Raji (cell line): ENCODE data around the gene HCFC2.

Experiments used
- POLR2A ChIP-seq: IDR thresholded peaks from 2 replicates; pipeline ENCODE4 v1.6.1; 2011; ENCODE audit warnings: low read depth, low read length, control low read depth; ENCODE audit not compliant: insufficient read depth

HCFC2 gene

GRCh38 chr12:104055686-104056388 is 8.5 kb upstream of the HCFC2 start:
- no peak for TF ChIP-seq POLR2A

- no peak for TF ChIP-seq POLR2A
Observed at GRCh38 chr12:104056419-104056972, 7.8 kb upstream of the HCFC2 start.

DNA sequence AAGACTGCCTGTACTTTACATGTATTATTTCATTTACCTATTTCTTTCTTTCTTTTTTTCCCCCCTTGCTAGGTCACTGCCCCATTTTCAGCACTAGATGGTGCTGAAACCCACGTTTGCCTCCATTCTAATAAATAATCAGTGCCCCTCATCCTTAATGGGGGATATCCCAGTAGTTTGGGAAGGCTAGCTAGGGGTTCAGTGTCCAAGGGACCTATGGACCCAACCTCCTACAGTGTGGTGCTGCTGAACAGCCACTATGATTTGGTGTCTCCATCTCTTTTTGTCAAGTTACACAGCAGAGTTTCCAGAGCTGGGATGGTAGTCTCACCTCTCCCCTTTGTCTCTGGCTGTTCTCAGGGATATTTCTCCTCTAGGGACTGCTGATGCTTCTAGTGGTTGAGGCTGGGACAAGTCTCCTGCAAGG is 6.5 kb upstream of the HCFC2 start:
- TF ChIP-seq POLR2A = no peak

DNA sequence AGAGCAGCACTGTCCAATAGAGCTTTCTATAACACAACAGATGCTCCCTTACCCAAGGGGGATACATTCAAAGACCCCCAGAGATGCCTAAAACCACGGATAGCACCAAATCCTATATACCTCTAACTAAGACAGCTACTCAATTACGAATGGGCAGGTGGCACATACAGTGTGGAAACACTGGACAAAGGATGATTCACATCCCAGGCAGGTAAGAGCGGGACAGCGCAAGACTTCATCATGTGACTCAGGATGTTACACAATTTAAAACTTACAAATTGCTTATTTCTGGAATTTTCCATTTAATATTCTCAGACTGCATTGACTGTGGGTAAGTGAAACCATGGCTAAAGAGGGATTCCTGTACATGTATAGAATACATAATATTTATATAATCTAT is 5.5 kb upstream of the HCFC2 start:
- no peak for TF ChIP-seq POLR2A

GRCh38 chr12:104059963-104060362 is 4.4 kb upstream of the HCFC2 start:
- TF ChIP-seq POLR2A = no peak

DNA sequence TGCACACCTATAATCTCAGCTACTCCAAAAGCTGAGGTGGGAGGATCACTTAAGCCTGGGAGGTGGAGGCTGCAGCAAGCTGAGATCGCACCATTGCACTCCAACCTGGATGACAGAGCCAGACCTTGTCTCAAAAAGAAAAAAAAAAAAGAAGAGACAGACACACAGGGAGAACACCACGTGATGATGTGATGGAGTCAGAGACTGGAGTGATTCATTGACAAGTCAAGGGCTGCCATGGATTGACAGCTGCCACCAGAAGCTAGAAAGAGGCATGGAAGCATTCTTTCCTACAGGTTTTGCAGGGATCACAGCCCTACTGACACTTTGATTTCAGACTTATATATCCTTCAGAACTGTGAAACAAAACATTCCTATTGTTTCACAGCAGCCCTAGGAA is 3.5 kb upstream of the HCFC2 start:
- no peak for TF ChIP-seq POLR2A

GRCh38 chr12:104063712-104064030 is 660 bp upstream of the HCFC2 start:
- TF ChIP-seq POLR2A = no peak

GRCh38 chr12:104064842-104065427 is 604 bp downstream of the HCFC2 start:
- no peak for TF ChIP-seq POLR2A

DNA sequence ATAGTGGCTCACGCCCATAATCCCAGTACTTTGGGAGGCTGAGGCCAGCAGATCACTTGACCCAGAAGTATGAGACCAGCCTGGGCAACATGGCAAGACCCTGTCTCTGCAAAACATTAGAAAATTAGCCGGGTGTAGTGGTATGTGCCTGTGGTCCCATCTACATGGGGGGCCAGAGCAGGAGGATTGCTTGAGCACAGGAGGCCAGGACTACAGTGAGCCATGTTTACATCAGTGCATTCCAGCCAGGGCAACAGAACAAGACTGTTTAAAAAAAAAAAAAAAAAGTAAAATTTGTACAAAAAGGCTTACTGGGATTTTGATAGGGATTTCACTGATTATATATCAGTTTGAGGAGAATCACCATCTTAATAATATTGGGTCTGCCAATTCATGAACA is 7.8 kb downstream of the HCFC2 start:
- no peak for TF ChIP-seq POLR2A

DNA sequence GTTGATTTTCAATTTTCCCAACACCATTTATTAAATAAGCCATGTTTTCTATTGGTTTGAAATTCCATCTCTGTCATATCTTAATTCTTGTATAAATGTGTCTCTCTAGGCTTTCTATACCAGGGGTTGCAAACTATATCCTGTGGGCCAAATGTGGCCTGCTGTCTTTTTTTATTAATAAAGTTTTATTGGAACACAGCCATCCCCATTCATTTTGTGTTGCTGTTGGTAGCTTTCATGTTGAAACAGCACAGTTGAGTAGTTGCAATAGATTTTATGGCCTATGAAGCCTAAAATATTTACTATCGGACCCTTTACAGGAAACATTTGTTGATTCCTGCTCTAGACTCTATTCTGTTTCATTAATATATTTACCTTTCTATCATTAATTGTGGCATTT is 9.4 kb downstream of the HCFC2 start:
- TF ChIP-seq POLR2A = no peak

- no peak for TF ChIP-seq POLR2A
Observed at GRCh38 chr12:104079024-104079423, 14.7 kb downstream of the HCFC2 start.

DNA sequence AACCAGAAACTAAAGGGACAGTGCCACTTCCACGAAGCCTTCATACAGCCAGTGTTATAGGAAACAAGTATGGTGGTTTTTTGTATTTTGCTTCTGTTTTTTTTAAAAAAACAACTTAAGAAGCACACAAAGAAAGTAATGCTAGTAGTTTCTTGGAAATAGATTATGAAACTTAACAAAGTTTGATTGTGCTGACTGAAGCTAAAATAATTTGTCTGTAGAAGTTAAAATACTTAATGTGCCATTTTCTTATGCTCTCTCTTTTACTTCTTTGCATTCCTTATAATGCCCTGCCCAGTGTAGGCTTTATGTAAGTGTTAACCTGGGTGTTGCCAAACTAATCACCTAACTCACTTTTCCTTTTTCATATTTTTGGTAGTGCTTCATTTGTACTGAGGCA is 16.4 kb downstream of the HCFC2 start:
- TF ChIP-seq POLR2A = no peak

DNA sequence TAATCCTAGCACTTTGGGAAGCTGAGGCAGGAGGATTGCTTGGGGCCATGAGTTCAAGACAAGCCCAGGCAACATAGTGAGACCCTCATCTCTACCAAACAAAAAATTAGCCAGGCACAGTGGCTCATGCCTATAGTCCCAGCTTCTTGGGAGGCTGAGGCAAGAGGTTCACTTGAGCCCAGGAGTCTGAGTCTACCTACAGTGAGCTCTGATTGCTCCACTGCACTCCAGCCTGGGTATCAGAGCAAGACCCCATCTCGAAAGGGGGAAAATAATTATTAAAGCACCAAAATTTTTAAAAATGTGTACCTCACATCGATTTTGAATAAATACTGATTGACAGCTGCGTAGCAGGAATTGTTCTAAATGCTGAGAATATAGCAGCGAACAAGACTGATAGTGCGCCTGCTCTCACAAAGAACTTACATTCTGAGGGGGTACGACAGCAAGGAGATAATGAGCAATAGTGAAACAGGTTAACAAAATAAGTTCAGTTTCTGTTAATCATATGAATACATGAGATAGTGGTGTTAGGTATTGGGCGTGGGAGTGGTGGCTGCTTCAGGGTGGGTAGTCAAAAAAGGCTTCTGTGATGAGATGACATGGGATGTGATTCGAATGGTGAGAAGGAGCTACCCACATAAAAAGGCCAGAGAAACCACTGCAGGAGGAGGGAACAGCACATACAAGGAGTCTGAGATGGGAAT is 19.6 kb downstream of the HCFC2 start:
- TF ChIP-seq POLR2A = no peak

DNA sequence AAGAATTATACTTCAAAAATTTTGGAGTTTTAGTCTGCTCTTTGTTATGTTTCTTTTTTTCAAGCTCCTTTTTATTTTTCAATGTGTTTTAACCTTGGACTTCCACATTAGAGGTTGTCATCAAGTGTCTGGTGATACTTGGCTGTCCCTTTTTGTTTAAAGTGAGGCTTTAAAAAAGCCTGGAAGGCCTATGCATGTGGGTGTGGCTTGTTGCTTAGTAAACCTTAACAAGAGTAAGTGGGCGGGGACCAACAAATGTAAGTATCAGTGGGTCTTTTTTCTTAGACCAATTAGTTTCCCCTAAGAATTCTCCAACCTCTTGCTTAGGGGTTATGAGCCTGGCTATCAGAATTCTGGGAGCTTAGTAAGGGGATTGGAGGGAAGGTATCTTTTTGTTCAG is 26.4 kb downstream of the HCFC2 start:
- no peak for TF ChIP-seq POLR2A

DNA sequence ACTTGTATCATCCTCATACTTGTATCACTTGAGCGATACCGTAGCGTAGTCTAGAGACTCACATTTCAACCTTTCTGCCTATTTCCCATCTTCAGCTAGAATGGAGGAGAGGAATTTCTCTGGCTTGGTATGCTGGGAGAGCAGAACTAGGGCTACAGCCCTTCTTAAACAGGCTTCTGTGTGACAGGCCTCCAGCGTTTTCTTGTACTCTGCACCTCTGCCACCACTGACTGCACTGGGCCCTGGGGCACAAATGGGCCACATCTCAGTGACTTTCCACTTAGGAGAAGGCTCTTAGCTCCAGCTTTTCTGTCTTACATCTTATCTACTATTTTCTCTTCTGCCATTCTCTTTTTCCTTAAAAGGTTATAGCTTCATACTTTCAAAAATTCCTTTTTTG is 26.8 kb downstream of the HCFC2 start:
- no peak for TF ChIP-seq POLR2A

DNA sequence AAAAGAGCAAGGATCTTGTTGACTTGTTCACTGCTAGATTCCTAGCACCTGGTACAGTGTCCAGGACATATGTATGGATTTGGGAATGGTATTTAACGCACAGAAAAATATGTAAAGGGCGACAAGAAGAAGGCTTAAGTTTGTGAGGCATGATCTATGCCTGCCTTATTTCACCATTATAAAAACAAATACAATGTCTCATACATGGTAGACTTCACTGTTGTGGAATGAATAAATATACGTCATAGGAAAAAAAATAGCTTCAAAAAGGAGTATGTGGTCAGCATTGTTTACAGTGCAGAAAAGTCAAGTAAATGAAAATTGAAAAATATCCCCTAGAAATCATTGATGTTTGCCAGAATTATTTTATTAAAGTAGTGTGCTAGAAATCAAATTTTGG is 30.0 kb downstream of the HCFC2 start:
- TF ChIP-seq POLR2A = no peak
